Memory B cell (primary cell): ENCODE measurements around the gene RPS19.
"Not testable (repeated sequence)": the region's sequence is repeated elsewhere in the genome, so short reads cannot be mapped to it uniquely, and the experiment has no call there.

Experiments
- ATAC-seq: fragments of 150-1000 bp; cut with Tn5 transposase; 2 replicates; pipeline ENCODE4 v1.10.0; 2021; ENCODE audit warnings: low read depth, mild to moderate bottlenecking, moderate library complexity
- DNase-seq, 2 donors: peaks; one replicate each; pipeline ENCODE4 v3.0.0; 2022; ENCODE audit warnings: low spot score in 2 of 2
- H3K27ac Mint-ChIP-seq: one replicate; pipeline ENCODE4 v1.8.0; 2022; ENCODE audit warnings: mild to moderate bottlenecking, moderate library complexity, mixed read lengths
- H3K27me3 Mint-ChIP-seq: one replicate; pipeline ENCODE4 v1.8.0; 2022; ENCODE audit warnings: mixed read lengths
- H3K36me3 Mint-ChIP-seq: one replicate; pipeline ENCODE4 v1.8.0; 2022; ENCODE audit warnings: mild to moderate bottlenecking, mixed read lengths
- H3K4me1 Mint-ChIP-seq: one replicate; pipeline ENCODE4 v1.8.0; 2022; ENCODE audit warnings: mixed read lengths
- H3K4me3 Mint-ChIP-seq: one replicate; pipeline ENCODE4 v1.8.0; 2022; ENCODE audit warnings: mild to moderate bottlenecking, moderate library complexity, mixed read lengths
- H3K9me3 Mint-ChIP-seq: one replicate; pipeline ENCODE4 v1.8.0; 2022; ENCODE audit warnings: mixed read lengths

Gene RPS19

DNA sequence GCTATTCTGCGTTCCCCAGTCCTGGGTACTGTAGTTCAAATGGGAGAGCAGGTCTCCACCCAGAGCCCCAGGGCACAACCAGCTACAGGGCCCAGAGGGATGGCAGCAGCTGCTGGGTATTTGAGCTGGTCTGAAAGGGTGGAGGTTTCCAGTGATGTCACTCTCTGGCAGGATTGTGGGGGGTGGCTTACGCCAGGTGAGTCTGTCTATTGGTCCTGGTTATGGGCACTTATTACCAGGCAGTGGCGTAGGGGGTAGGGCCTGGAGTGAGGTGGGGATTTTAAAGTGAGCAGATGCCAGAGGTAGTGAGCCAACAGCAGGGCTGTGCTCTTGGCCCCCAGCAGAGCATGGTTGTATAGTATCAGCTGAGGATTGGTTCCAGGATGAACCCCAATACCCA lies 6.2 kb downstream of the RPS19 start:
- no peaks in the 10 kb centered on the region for H3K9me3 Mint-ChIP-seq
- peaks cover 24% of the 10 kb centered on the region for H3K36me3 Mint-ChIP-seq
- H3K4me1 Mint-ChIP-seq = peaks cover 47% of the 10 kb centered on the region
- H3K27me3 Mint-ChIP-seq = no peaks in the 10 kb centered on the region
- ATAC-seq (peak; percentile 34), DNase-seq (no peak)
- H3K4me3 Mint-ChIP-seq = no peak overlapping the region
- peak overlapping the region; percentile 78 for H3K27ac Mint-ChIP-seq

DNA sequence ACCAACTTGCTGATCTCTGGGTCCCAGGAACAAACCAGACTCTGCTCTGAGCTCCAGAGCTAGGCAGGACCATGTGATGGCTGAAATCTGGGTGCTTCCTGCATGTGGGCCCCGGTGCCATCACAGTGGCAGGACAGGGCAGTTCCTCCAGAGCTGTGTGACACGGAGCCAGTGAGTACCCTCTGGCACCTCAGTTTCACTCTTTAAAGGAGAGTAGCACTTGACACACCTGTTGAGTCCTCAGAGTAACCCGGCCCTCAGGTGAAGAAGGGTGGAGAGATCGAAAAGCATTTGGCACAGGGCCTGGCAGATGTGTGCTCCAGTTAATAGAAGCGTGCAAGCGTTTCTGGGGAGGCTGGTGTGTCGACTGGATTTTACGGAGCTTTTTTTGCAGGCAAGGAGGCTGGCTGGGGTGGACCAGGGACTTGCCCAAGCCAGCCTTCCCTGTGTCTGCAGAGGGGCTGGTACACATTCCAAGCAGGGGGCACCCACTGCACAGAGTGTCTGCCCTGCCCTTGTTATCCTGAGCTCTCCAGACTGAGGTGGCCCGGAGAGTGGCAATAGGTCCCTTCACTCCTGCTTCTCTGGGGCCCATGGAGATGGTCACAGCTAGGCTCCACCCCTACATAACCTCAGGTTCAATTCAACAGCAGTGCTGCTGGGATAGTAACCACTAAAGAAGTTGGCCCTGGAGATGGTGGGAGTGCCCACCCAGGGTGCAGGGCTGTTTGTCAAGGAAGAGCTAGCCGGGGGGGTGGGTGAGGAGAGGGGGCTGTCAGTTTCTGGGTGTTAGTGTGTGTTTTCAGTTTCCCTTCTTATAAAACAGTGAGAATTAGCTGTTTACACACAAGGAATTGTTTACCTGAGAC lies 8.3 kb downstream of the RPS19 start:
- no peaks in the 10 kb centered on the region for H3K27me3 Mint-ChIP-seq
- H3K27ac Mint-ChIP-seq = peak overlapping the region; percentile 93
- no peak for ATAC-seq
- no peak overlapping the region for H3K4me3 Mint-ChIP-seq
- DNase-seq = no peak
- H3K36me3 Mint-ChIP-seq = peaks cover 20% of the 10 kb centered on the region
- peaks cover 52% of the 10 kb centered on the region for H3K4me1 Mint-ChIP-seq
- H3K9me3 Mint-ChIP-seq = no peaks in the 10 kb centered on the region

DNA sequence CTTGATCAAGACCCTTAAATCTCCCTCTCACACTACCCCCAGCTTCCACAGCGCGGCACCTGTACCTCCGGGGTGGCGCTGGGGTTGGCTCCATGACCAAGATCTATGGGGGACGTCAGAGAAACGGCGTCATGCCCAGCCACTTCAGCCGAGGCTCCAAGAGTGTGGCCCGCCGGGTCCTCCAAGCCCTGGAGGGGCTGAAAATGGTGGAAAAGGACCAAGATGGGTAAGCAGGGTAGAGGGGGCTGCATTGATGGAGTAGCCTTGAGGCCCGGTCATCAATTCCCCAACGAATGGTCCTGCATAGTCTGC lies 8.9 kb downstream of the RPS19 start:
- H3K9me3 Mint-ChIP-seq = no peaks in the 10 kb centered on the region
- peak overlapping the region; percentile 93 for H3K27ac Mint-ChIP-seq
- ATAC-seq (no peak), DNase-seq (no peak)
- H3K4me3 Mint-ChIP-seq = no peak overlapping the region
- peaks cover 49% of the 10 kb centered on the region for H3K4me1 Mint-ChIP-seq
- peaks cover 16% of the 10 kb centered on the region for H3K36me3 Mint-ChIP-seq
- H3K27me3 Mint-ChIP-seq = no peaks in the 10 kb centered on the region

DNA sequence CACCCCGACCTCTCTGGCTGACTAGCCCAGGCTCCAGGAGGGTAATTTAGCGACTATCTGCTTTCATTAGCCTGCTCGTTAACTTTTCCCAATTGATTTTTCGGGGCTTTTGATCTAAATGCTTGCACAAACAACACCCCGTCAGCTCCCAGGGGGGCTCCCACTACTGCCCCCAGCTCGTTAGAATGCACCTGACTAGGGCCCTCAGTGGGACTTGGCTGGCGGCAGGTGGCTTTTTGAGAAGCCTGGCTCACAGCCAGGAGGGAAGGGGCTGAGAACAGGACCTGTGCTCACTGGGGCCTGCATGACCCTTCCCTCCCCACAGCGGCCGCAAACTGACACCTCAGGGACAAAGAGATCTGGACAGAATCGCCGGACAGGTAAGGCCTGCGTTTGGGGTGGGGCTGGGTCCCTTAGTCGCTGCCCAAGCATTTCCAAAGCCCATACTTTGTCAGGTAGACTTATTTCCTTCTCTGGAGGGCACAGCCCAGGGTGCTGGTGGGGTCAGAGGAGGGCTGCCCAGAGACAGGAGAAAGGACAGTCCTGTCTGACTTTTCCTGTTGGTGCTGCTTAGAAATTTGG lies 9.4 kb downstream of the RPS19 start:
- Mint-ChIP-seq H3K4me1 (peaks cover 46% of the 10 kb centered on the region), H3K9me3 (no peaks in the 10 kb centered on the region), H3K4me3 (no peak overlapping the region), H3K27ac (peak overlapping the region; percentile 93), H3K36me3 (peaks cover 13% of the 10 kb centered on the region), H3K27me3 (no peaks in the 10 kb centered on the region)
- DNase-seq = no peak
- ATAC-seq = no peak

DNA sequence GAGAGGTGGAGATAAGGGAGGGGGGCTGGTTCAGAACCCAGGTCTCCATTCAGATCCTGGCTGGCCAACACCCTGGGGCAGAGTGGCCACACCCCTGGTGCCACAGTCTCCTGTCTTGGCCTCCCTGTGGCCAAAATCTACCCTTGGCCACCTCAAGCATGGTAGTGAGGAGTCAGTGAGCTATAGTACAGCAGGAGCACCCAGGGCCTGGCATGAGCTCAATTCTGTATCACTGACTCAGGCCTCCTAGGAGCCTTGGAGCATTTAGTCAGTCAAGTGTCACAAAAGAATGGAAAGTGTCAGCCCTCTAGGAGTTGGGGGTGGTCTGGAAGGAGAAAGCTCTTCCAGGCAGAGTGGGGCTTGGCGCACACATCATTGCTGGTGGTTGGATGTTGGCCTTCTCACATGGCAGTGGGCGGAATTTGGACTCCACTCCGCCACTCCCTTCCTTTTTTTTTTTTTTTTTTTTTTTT lies 10.4 kb downstream of the RPS19 start:
- peak overlapping the region; percentile 93 for H3K27ac Mint-ChIP-seq
- DNase-seq (no peak), ATAC-seq (no peak)
- H3K4me3 Mint-ChIP-seq = peak overlapping the region; percentile 29
- H3K9me3 Mint-ChIP-seq = no peaks in the 10 kb centered on the region
- H3K4me1 Mint-ChIP-seq = peaks cover 47% of the 10 kb centered on the region
- H3K36me3 Mint-ChIP-seq = peaks cover 13% of the 10 kb centered on the region
- H3K27me3 Mint-ChIP-seq = no peaks in the 10 kb centered on the region

DNA sequence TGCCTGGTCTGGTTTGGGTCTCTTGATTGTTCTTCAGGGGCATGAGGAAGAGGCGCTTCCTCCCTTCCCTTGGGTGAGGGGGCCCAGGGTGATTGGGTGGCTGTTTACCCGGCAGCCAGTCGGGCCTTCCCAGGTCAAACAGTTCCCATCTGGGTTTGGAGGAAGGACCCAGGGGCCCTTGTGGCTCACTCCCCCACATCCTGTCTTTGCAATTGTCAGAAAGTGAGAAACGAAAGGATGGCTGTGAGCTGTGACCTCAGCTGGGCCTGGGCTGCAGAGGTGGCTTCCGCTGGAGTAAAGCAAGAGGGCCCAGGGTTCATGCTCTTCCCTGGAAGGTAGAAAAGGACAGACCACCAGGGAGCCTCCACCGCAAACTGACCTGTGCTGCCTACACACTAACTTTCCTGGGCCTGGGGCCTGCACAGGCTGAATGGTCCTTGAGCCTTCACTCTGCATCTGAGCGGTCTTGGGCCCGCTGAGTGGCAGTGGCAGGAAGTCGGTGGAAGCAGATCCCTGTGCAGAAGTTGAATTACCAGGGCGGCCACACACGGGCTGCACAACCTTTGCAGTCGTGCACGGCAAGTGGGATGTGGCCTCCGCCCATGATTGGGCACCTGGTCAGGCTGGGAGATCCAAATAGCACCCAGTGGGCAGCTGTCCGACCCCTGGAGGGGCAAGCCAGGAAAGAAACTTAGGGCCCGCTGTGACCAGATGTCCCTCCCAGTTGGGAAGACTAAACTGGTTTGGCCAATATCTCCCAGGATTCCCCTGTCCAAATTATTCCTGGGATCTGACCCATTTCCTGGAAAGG lies 11.7 kb downstream of the RPS19 start:
- peak; percentile 43 to 45 for DNase-seq
- Mint-ChIP-seq H3K4me3 (peak overlapping the region; percentile 65), H3K36me3 (peaks cover 13% of the 10 kb centered on the region), H3K9me3 (no peaks in the 10 kb centered on the region), H3K27ac (peak overlapping the region; percentile 93), H3K4me1 (peaks cover 48% of the 10 kb centered on the region), H3K27me3 (no peaks in the 10 kb centered on the region)
- peak; percentile 38 for ATAC-seq

DNA sequence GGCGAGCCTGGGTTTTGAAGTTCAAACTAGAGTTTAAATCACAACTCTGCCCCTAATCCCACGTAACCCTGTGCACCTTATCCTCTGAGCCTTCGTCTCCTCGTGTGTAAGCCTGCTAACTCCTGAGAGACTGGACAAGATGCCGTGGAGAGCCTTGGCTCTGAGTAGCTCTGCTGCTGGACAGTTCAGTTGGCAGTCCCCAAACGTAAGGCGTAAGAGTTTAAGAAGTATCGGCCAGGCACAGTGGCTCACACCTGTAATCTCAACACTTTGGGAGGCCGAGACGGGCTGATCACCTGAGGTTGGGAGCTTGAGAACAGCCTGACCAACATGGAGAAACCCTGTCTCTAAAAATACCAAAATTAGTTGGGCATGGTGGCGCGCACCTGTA lies 12.3 kb downstream of the RPS19 start:
- Mint-ChIP-seq H3K9me3 (no peaks in the 10 kb centered on the region), H3K27me3 (no peaks in the 10 kb centered on the region), H3K27ac (no peak overlapping the region), H3K4me1 (peaks cover 48% of the 10 kb centered on the region), H3K4me3 (peak overlapping the region; percentile 44), H3K36me3 (peaks cover 16% of the 10 kb centered on the region)
- ATAC-seq (no peak), DNase-seq (no peak)

DNA sequence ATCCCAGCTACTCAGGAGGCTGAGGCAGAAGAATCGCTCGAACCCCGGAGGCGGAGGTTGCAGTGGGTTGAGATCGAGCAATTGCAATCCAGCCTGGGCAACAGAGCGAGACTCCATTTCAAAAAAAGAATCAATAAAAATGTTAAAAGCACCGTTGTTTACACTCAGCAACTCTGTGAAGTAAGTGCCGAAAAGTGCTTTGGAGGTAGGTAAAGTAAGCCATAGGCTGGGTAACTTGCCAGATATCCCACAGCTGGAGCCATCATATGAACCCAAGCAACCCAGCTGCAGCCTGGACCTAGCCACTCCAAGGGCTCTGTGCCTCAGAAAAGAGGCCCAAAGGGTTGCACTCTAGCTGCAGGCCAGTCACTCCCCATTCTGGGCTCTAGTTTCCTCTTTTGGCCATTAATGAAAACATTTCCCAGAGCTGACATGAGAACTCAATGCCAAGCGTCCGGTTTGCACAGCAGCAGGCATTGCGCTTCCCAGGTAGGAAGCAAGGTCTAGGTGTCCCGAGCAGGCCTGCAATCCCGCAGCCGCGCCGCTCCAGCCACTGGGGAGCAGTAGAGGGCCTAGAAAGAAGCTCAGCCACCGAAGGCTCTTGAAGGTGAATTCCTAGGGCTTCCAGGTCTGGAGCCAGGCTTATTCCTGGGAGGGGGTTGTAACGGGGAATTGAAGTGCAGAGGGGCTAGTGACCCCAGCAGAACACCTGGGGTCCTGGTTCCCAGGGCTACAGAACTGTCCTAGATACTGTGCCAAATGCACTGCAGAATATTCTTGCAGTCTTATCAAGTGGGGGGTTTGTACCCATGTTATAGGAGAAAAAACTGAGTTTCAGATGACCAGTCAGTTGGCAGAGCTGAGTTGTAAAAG lies 13.0 kb downstream of the RPS19 start:
- peaks cover 20% of the 10 kb centered on the region for H3K36me3 Mint-ChIP-seq

DNA sequence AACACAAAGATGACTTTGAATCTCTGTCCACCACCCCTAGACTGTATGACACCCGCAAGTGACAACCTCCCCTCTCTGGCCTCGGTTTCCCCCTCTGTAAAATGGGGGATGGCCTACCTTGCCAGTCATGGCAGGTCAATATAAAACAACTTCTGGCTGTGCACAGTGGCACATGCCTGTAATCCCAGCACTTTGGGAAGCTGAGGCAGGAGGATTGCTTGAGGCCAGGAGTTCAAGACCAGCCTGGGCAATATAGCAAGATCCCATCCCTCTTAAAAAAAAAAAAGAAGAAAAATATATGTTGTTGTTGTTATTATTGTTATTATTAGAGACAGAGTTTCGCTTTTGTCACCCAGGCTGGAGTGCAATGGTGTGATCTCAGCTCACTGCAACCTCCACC lies 15.9 kb downstream of the RPS19 start:
- ATAC-seq, DNase-seq, H3K27me3 Mint-ChIP-seq, H3K9me3 Mint-ChIP-seq: not testable (repeated sequence)
- peaks cover 38% of the 10 kb centered on the region for H3K4me1 Mint-ChIP-seq
- H3K4me3 Mint-ChIP-seq = peak overlapping the region; percentile 100
- H3K27ac Mint-ChIP-seq = peak overlapping the region; percentile 99
- H3K36me3 Mint-ChIP-seq = peaks cover 31% of the 10 kb centered on the region

More for the DNA sequence above, 13.0 kb downstream of the RPS19 start:
- DNase-seq (peak; percentile 63 to 72), ATAC-seq (no peak)
- Mint-ChIP-seq H3K4me1 (peaks cover 44% of the 10 kb centered on the region), H3K4me3 (peak overlapping the region; percentile 45), H3K9me3 (no peaks in the 10 kb centered on the region), H3K27me3 (no peaks in the 10 kb centered on the region), H3K27ac (peak overlapping the region; percentile 89)

DNA sequence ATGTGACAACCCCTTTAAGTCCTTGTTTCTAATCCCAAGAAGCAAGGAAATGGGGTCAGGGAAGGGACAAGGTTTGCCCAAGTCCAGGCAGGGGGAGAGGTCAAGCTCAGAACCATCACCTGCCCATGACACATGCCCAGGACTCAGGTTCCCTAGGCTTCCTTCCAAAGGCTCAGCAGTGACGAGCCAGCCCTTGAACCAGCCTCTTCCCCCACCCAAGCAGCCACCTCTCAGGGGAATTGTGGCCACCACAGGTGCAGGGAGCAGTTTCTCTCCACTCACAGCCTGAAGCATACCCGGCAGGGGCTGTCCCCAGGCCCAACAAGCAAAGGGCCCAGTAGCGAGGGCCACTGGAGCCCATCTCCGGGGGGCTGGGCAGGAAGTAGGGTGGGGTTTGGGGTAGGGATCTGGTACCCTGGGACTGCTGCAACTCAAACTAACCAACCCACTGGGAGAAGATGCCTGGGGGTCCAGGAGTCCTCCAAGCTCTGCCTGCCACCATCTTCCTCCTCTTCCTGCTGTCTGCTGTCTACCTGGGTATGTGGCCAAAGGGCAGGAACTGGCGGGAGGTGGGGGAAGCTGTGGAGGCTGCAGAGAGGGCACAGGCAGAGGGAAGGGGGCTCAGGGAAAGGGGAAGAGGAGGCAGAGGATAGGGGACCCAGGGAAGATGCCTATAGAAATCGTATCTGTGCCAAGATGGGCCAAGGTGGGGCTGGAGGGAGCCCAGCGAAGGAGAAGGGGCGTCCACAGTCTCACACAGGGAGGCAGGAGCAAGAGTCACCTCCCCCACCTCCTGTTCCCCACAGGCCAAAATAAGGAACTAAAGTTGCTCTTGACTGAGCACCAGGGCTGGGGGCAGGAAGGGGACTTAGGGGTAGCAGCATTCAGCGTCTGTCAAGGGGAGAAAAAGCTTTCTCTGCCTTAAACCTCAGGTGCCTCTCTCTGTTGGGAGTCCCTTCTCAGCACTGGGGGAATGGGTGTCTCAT lies 17.1 kb downstream of the RPS19 start, which contains the start of gene CD79A:
Gene CD79A (plus strand): TSS at position 433 of the 986 bp plus-strand sequence. CDS start 26 bp downstream, at position 459.
- DNase-seq = peak; percentile 84 to 93
- H3K36me3 Mint-ChIP-seq = peaks cover 34% of the 10 kb centered on the region
- peak; percentile 72 for ATAC-seq
- H3K4me3 Mint-ChIP-seq = peak within 1 kb of the TSS; percentile 100
- H3K27ac Mint-ChIP-seq = peak within 1 kb of the TSS; percentile 99
- no peaks in the 10 kb centered on the region for H3K27me3 Mint-ChIP-seq
- H3K4me1 Mint-ChIP-seq = peaks cover 34% of the 10 kb centered on the region
- H3K9me3 Mint-ChIP-seq = no peaks in the 10 kb centered on the region

DNA sequence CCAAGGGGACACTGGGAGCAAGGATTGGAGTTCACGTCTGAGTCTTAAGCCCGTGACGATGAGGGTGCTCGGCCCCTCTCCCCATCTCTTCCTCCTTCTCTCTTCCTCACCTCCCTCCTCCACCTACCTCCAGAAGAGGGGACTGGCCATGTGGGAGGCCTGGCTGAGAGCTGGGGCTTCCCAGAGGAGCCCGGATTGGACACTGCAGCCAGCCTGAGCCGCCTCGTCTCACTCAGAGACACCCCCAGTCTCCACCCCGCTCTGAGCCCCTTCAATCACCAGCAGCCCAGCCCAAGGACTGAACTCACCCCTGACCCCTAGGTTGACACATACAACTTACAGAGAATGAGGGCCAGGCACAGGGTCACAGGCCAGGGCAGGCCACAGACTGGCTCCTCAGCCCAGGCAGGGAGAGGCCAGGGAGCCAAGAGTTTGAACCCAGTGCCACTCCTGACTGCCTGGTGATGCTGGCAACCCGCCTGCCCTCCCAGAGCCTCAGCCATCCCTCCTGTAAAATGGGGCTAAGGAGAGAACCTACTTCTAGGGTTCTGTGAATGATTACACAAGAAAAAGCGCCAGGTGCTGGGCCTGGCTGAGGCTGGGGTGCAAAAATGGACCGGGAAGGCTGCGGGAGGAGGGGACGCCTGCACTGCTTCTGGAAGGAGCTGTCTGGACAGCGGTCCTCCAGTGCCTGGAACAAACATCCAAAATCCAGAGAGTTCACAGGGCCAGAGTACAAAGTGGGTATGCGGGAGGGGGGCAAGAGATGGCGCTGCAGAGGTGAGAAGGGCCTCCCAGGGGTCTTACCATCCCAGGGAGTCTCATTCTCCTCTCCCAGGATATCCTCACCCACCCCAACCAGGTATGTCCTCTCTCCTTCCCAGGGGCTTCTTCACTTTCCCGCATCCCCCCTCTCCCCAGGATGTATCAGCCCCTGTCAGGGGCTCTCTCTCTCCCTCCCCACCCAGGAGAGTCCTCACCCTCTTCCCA lies 18.2 kb downstream of the RPS19 start:
- Mint-ChIP-seq H3K27me3 (no peaks in the 10 kb centered on the region), H3K27ac (peak overlapping the region; percentile 99), H3K4me3 (peak overlapping the region; percentile 100), H3K9me3 (no peaks in the 10 kb centered on the region), H3K4me1 (peaks cover 31% of the 10 kb centered on the region), H3K36me3 (peaks cover 39% of the 10 kb centered on the region)
- ATAC-seq = no peak
- no peak for DNase-seq
